Endothelial cell of umbilical vein (primary cell): Measurements from ENCODE around the gene MAML3. TPM values are rescaled to one million over a fixed set of nuclear protein-coding genes. Genes with fewer than 3 reads are reported as not detected.

ENCODE experiments used
- BruUV-seq: library from RNA; stranded (reverse); fragments of 400-500 nt; replicated peaks from 2 replicates; lab custom pipeline; 2021; lab: Mats Ljungman, UMichigan
- CTCF ChIA-PET: fragments of 300-600, 350-600 bp; sonication (Branson Sonifier 250); formaldehyde crosslinking; loops from one replicate; lab custom pipeline; 2021; ENCODE audit warnings: antibody characterized with exemption, inconsistent platforms; lab: Charles Lee
- POLR2A ChIA-PET: fragments of 300-600, 350-600 bp; sonication (Branson Sonifier 250); formaldehyde crosslinking; loops from one replicate; lab custom pipeline; 2021; ENCODE audit warnings: antibody characterized with exemption, inconsistent platforms; lab: Charles Lee
- DNase-seq: peaks from one replicate; pipeline ENCODE4 v3.0.0-alpha.2; 2011; ENCODE audit warnings: low read depth, low spot score
- FAIRE-seq: peaks from 2 replicates; lab custom pipeline; 2011; peaks lifted over from hg19 to GRCh38; lab: Jason Lieb, UNC
- H2AFZ ChIP-seq: 2 replicates; pipeline ENCODE4 v1.6.0; 2012; ENCODE audit warnings: low read depth, low read length, control low read depth, inconsistent platforms
- H3K27ac ChIP-seq: 2 replicates; pipeline ENCODE4 v1.5.1; 2011; ENCODE audit warnings: low read depth, mild to moderate bottlenecking, control low read depth, low read length, moderate library complexity; ENCODE audit not compliant: insufficient read depth
- H3K27me3 ChIP-seq, 2 experiments: 2 replicates each; pipeline versions ENCODE4 v1.6.0 to v1.6.1; 2011; ENCODE audit warnings: low read length in 2 of 2, mixed read lengths in 1 of 2; ENCODE audit not compliant: control insufficient read depth in 2 of 2, insufficient read depth in 2 of 2
- H3K36me3 ChIP-seq, 2 experiments: 2 replicates in 1 of 2; 3 replicates in 1 of 2; pipeline ENCODE4 v1.5.1; 2011; ENCODE audit warnings: low read length in 2 of 2, mild to moderate bottlenecking in 1 of 2, moderate library complexity in 1 of 2; ENCODE audit not compliant: control insufficient read depth in 2 of 2, insufficient read depth in 2 of 2; ENCODE audit errors: extremely low read depth in 1 of 2
- H3K4me1 ChIP-seq: 3 replicates; pipeline ENCODE4 v1.5.1; 2011; ENCODE audit warnings: mild to moderate bottlenecking, low read length; ENCODE audit not compliant: control insufficient read depth, insufficient read depth; ENCODE audit errors: extremely low read depth
- H3K4me2 ChIP-seq: 2 replicates; pipeline ENCODE4 v1.6.1; 2011; ENCODE audit warnings: low read length, control low read depth, mixed read lengths; ENCODE audit not compliant: insufficient read depth
- H3K4me3 ChIP-seq, 3 experiments: fragments of 200-600 bp in 1 of 3; sonication (generic), shearing (Covaris generic) in 1 of 3; replicated peaks in 1 of 3; 2 replicates each; pipeline ENCODE4 v1.5.1; 2011 to 2016; ENCODE audit warnings: control low read depth in 3 of 3, low read length in 3 of 3, mild to moderate bottlenecking in 2 of 3, inconsistent platforms in 1 of 3, low read depth in 1 of 3, moderate library complexity in 1 of 3; ENCODE audit not compliant: insufficient read depth in 1 of 3
- H3K79me2 ChIP-seq: 2 replicates; pipeline ENCODE4 v1.6.0; 2012; ENCODE audit warnings: low read length, inconsistent platforms; ENCODE audit not compliant: control insufficient read depth, insufficient read depth
- H3K9ac ChIP-seq: replicated peaks from 2 replicates; pipeline ENCODE3; 2011; ENCODE audit warnings: low read length, control low read depth; ENCODE audit not compliant: insufficient read depth; ENCODE audit errors: extremely low read depth
- H3K9me1 ChIP-seq: replicated peaks from 3 replicates; pipeline ENCODE4 v1.6.0; 2011; ENCODE audit warnings: mild to moderate bottlenecking, low read length; ENCODE audit not compliant: control insufficient read depth, insufficient read depth; ENCODE audit errors: extremely low read depth
- H3K9me3 ChIP-seq: replicated peaks from 2 replicates; pipeline ENCODE4 v1.5.1; 2012; ENCODE audit warnings: low read length, inconsistent platforms; ENCODE audit not compliant: control insufficient read depth, insufficient read depth
- H4K20me1 ChIP-seq: replicated peaks from 2 replicates; pipeline ENCODE3; 2011; ENCODE audit warnings: mild to moderate bottlenecking, low read length; ENCODE audit not compliant: control insufficient read depth, insufficient read depth; ENCODE audit errors: extremely low read depth
- EZH2 ChIP-seq: IDR thresholded peaks from 2 replicates; pipeline ENCODE4 v1.6.1; 2012; ENCODE audit warnings: borderline replicate concordance, low read depth, mild to moderate bottlenecking, moderate library complexity, low read length, inconsistent platforms; ENCODE audit not compliant: severe bottlenecking
- FOS ChIP-seq: IDR thresholded peaks from 2 replicates; pipeline ENCODE4 v1.6.1; 2011; ENCODE audit warnings: mild to moderate bottlenecking, low read length, moderate library complexity, borderline replicate concordance; ENCODE audit not compliant: insufficient read depth
- GATA2 ChIP-seq: IDR thresholded peaks from 2 replicates; pipeline ENCODE4 v1.7.0; 2011; ENCODE audit warnings: low read depth, mild to moderate bottlenecking, moderate library complexity, mixed read lengths, low read length; ENCODE audit not compliant: insufficient read length, insufficient read depth
- JUN ChIP-seq: IDR thresholded peaks from 2 replicates; pipeline ENCODE4 v1.6.1; 2011; ENCODE audit warnings: borderline replicate concordance, low read depth; ENCODE audit not compliant: insufficient read length, insufficient read depth
- MYC ChIP-seq: IDR thresholded peaks from one replicate; pipeline ENCODE4 v1.6.1; 2011; ENCODE audit warnings: mild to moderate bottlenecking, low read depth, low read length
- POLR2A ChIP-seq: IDR thresholded peaks from 2 replicates; pipeline ENCODE4 v1.6.1; 2012; ENCODE audit warnings: low read depth, mild to moderate bottlenecking, control low read depth, low read length
- POLR2AphosphoS5 ChIP-seq: IDR thresholded peaks from 2 replicates; pipeline ENCODE4 v1.6.1; 2012; ENCODE audit warnings: low read depth, mild to moderate bottlenecking, control low read depth, low read length, moderate library complexity; ENCODE audit not compliant: insufficient read depth
- dilution Hi-C: fragments of 300-500 bp; cut with MboI; formaldehyde crosslinking; loops from one replicate; pipeline ENCODE4 v1.15.0; 2019; ENCODE audit warnings: low sequenced_read_pairs; ENCODE audit not compliant: extremely low pct_ligation_motif_present
- intact Hi-C: fragments of 100-400 bp; cut with micrococcal nuclease; formaldehyde crosslinking; loops from one replicate; pipeline ENCODE4 v1.10.0; 2022
- polyA plus RNA-seq, 4 experiments: library from polyadenylated mRNA; depleted of rRNA in 3 of 4; stranded (reverse) in 3 of 4; unstranded in 1 of 4; fragments of >200 nt; gene quantifications; 2 replicates each; pipeline versions ENCODE4 v1.2.1 to v1.2.3, GENCODE V29; 2011 to 2012; ENCODE audit warnings: missing spikeins in 1 of 4
- total RNA-seq: library from RNA; stranded (reverse); gene quantifications from 2 replicates; pipeline ENCODE4 v1.2.3, GENCODE V29; 2021
- TF ChIP-seq, protein P1 (sequence below), 2 donors: IDR thresholded peaks; 1 replicate in 1 of 2; 2 replicates in 1 of 2; pipeline ENCODE4 v1.5.1; 2011; ENCODE audit warnings: low read length in 2 of 2, mild to moderate bottlenecking in 2 of 2, moderate library complexity in 2 of 2, control low read depth in 1 of 2, inconsistent platforms in 1 of 2, low read depth in 1 of 2; ENCODE audit not compliant: insufficient read depth in 1 of 2; ENCODE audit errors: extremely low read depth in 1 of 2
- TF ChIP-seq, protein P2 (sequence below): IDR thresholded peaks from 2 replicates; pipeline ENCODE4 v1.6.1; 2011; ENCODE audit not compliant: insufficient read depth, insufficient read length

The MAML3 gene
- total and polyA plus RNA-seq, 2 donors (not counting 3 experiments of a cell fraction or from before 2014, with no cell fraction given): 14.0 to 20.3 TPM

DNA sequence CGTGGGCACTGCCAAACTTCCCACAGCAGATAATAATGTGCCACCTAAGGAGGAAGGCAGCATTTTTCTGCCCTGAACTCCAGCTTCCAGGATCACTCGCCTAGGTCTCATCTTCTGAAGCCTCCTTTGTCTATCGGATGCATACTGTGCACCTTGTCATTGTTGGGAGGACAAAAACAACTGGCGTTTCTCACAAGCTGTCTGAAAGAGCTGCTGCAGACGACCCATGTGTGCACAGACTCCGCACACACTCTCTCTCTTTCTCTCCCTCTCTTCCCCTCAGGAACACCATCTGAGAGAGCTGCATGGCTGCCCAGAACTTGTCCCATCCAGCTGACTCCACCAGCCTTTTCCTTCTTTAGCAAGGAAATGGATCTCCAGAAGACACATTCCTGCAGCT is 83.0 kb downstream of the MAML3 start:
- no peaks in the 10 kb centered on the region for H4K20me1 ChIP-seq
- H3K36me3 ChIP-seq: no peaks in the 10 kb centered on the region
- peaks cover 6% of the 10 kb centered on the region for H3K79me2 ChIP-seq
- no peak overlapping the region for H3K4me2 ChIP-seq
- BruUV-seq: no TSS peak
- dilution Hi-C loops (no loop called here), intact Hi-C loops (no loop called here)
- TF ChIP-seq, protein P1, sequence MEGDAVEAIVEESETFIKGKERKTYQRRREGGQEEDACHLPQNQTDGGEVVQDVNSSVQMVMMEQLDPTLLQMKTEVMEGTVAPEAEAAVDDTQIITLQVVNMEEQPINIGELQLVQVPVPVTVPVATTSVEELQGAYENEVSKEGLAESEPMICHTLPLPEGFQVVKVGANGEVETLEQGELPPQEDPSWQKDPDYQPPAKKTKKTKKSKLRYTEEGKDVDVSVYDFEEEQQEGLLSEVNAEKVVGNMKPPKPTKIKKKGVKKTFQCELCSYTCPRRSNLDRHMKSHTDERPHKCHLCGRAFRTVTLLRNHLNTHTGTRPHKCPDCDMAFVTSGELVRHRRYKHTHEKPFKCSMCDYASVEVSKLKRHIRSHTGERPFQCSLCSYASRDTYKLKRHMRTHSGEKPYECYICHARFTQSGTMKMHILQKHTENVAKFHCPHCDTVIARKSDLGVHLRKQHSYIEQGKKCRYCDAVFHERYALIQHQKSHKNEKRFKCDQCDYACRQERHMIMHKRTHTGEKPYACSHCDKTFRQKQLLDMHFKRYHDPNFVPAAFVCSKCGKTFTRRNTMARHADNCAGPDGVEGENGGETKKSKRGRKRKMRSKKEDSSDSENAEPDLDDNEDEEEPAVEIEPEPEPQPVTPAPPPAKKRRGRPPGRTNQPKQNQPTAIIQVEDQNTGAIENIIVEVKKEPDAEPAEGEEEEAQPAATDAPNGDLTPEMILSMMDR (IDR thresholded peaks at IDR 0.05; ENCODE audit: extremely low read depth in 1 of 2, insufficient read depth in 1 of 2, low read depth in 1 of 2, low read length in 2 of 2): no peak
- TF ChIP-seq JUN (no peak), EZH2 (no peak), POLR2AphosphoS5 (no peak), MYC (no peak), POLR2A (no peak), GATA2 (no peak), FOS (no peak)
- TF ChIP-seq, protein P2, sequence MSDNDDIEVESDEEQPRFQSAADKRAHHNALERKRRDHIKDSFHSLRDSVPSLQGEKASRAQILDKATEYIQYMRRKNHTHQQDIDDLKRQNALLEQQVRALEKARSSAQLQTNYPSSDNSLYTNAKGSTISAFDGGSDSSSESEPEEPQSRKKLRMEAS: no peak
- peaks cover 14% of the 10 kb centered on the region for H3K4me1 ChIP-seq
- no peak overlapping the region for H3K4me3 ChIP-seq
- no peaks in the 10 kb centered on the region for H3K9me3 ChIP-seq
- no peak overlapping the region for H3K9ac ChIP-seq
- no peaks in the 10 kb centered on the region for H3K9me1 ChIP-seq
- H2AFZ ChIP-seq: no peak overlapping the region
- H3K27ac ChIP-seq: no peak overlapping the region
- ChIA-PET POLR2A (no interaction called here), CTCF (interaction anchor here (1.9 kb wide), 1 partner anchor 19 kb away, joined by 7 read pairs; no protein-coding TSS in a partner anchor)
- FAIRE-seq: no peak
- DNase-seq: no peak
- H3K27me3 ChIP-seq: no peaks in the 10 kb centered on the region
